GM21529 (cell line): Measurements from ENCODE around the gene ZNF329.

Source experiments
- ATAC-seq: cut with Tn5 transposase; IDR thresholded peaks from one replicate; pipeline ENCODE4 v1.9.1; 2021; ENCODE audit not compliant: unreplicated experiment

The ZNF329 gene

DNA sequence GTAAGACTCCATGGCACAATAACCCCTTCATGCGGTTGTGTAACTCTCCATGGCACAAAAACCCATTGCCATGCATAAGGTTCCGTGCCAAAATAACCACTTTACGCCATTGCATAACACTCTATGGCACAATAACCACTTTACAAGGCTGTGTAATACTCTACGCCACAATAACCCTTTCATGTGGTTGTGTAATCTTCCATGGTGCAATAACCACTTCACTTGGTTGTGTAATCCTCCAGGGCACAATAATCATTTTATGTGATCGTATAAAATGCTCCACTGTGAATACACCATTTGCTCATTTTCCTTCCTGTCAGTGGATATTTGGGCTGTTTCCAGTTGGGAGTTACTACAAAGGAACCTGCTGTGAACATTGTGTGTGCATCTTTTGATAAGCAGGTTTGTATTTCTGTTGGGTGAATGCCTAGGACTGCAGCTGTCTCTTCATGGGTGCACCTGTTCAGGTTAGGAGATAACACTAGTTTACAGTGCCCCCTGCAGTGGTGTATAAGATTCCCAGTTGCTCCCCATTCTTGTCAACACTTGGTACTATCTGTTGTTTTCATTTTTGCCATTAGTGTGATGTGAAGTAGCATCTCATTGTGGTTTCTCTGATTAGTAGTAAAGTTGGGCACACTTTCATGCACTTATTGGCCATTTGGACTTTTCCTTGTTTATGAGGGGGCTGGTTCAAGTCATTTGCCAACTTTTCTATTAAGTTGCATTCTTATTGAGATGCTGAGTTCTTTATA is 31.4 kb downstream of the ZNF329 start:
- ATAC-seq: no peak

DNA sequence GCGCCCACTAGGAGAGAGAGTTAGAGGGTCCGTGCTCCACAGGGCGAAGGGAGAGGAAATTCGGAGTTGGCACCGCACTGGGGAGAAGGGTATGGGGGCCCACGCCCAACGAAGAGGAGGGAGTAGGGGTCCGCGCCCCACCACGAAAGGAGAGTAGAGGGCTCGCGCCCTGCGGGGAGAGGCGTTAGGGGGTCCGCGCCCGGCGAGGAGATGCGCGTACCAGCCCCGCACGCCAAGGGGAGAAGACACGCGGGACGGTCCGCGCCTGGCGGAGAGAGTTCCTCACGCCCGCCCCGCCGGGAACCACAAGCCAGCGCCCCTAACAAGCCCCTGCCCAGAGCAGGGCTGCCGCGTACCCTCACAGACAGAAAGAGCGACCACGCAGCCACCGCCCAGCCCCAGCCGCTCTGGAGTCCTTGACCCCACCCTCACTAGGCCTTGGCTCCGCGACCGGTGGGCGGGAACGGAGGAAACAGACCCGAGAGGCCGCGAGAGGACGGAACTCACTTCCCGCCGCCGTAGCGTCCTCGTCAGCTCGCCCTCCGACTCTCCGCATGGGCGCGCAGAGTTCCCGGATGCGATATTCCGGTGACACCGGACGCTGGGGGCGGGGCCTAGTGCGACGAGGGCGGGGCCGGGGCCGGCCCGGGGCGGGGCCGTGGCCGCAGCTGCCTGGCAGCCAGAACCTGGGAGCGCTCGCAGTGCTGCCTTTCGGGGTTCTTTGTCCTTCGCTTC is 32.6 kb downstream of the ZNF329 start:
- no peak for ATAC-seq

DNA sequence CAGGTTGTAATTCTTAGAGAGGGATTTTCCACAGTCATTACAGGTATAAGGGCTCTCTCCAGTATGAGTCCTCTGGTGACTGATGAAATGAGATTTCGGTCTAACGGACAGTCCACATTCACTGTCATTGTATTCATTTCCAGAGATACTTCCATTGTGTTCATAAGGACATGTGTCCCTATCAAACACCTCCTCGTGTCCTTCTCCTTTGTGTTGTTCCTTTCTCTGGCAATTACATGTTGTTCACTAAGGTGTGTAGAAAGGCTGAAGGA is 42.1 kb downstream of the ZNF329 start:
- ATAC-seq: no peak

DNA sequence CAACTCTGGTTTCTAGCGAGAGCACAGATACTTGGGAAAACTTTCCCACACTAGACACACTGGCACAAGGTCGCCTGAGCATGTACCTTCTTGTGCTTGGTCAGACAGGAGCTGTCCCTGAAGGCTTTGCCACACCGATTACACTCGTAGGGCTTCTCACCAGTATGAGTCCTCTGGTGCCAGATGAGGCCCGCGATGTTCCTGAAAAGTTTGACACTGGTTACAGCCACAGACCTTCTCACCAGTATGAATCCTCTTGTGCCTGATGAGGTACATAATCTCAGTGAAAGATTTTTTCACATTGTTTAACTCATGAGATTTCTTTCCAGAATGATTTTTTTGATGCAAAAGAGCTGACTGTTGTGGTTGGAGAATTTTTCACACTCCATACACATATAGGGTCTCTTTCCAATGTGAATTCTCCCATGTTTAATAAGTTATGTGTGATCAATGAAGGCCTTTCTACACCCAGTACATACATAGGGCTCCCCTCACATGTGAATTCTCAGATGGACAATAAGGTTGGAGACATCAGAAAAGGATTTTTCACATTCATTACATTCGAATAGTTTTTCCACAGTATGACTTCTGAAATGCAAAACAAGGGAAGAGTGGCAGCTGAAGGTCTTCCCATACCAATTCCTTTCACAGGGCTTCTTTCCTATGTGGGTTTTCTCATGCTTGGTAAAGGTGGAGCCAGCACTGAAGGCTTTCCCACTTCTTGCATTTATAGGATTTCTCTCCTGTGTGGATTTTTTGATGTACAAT is 42.6 kb downstream of the ZNF329 start:
- no peak for ATAC-seq

DNA sequence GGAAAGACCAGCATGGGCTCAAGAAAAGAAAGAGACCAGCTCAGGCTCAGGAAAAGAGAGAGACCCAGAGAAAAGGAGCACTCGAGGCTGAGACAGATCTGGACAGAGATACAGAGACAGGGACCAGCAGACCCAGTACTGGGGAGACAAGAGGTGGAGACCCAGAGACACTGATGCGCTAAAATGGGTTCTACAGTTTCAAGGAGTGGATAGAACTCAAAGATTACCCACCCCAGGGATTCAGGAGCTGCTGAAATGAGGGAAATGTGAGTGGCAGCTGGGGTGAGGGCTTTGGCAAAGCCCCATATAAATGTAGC is 51.9 kb downstream of the ZNF329 start:
- no peak for ATAC-seq

DNA sequence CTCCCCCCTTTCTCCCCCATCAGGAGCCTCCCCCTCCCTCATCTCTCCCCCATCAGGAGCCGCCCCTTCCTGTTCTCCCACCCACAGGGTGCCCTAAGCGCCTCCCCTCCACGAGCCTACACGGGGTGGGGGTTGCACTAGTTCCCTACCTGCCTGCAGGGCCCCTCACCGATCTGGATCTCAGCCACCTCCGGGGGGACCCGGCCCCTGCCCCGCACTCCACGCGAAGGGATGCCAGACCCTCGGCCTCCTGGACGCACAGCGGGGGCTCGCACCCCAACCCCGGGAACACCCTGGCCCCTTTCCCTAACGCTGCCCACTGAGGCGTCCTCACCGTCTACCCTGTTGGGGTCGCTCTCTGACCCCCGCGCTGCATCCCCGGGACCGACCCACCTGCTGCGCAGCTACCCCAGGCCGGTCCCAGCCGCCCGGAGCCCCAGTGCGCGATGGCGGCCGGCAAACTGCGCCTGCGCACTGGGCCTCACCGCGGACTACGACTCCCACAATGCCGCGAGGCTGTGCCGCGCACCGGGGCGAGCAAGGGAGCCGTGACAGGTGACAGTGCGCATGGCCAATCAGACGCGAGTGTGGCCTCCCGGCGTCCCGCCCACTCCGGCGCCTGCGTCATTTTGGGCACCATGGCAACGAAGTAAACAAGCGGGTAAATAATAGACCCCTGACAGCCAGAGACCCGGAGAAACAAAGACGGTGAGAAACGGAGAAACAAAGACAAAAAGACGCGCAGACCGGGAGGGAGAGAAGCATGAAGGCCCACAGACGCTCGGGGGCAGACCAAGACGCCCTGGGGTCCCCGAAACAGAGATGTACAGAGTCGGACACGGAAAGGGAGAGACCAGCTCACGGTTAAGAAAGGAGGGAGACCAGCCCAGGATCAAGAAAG is 52.6 kb downstream of the ZNF329 start, which contains the start of gene ZSCAN18:
TSS of gene ZSCAN18 (minus strand) at position 451 of the 901 bp plus-strand sequence. CDS start 7,964 bp downstream, outside the sequence.
- ATAC-seq: peak; percentile 61

DNA sequence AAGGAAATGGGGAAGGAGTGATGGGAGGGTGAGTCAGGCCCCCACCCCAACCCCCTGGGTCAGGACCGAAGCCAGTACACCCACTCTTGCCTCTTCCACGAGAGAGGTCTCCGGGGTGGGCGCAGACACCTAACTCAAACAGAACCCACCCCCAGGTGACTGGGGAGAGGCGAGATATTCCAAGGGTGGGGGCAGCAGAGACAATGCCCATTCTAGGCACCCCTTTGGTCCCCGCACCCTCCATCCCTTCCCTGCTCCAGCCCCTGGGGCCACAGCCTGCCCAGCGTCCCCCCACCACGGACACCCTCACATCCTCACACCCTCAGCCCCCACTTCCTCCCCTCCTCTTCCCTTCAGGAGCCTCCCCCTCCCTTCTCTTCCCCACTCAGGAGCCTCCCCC is 53.2 kb downstream of the ZNF329 start:
- ATAC-seq: no peak

DNA sequence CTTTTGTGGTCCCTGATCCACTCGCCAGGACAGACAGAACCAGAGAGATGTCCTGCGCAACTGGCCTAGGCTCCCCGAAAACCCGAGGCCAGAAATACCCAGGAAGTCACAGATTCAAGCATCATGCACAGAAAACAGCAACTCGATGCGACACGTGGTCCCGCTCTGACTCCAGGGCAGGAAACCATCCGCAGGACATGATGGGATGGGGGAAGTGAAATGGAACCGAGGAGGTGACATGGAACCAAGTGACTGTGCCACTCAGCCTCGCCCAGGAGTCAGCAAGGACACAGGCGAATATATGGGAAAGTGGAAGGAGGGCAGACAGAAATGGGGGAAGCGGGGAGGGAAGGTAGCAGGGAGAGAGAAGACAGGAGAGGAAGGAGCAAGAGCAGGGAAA is 53.7 kb downstream of the ZNF329 start:
- ATAC-seq: no peak

DNA sequence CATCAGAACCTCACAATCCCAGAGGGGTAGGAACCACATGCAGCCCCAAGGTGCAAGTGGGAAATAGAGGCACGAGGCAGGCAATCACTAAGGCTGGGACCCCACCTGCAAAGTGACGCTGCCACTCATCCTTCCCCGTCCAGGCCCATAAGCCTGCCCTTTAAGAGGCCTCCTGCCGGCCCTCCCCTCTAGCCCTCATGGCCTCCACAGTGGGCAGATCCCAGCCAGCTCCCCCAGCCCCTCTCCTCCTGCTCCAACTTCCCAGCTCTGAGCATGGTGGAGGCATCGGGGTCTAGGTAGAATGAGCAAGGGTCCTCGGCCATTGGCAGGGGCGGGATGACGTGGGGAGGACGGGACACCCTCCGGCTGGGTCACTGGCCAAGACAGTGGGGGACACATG is 55.3 kb downstream of the ZNF329 start:
- no peak for ATAC-seq

DNA sequence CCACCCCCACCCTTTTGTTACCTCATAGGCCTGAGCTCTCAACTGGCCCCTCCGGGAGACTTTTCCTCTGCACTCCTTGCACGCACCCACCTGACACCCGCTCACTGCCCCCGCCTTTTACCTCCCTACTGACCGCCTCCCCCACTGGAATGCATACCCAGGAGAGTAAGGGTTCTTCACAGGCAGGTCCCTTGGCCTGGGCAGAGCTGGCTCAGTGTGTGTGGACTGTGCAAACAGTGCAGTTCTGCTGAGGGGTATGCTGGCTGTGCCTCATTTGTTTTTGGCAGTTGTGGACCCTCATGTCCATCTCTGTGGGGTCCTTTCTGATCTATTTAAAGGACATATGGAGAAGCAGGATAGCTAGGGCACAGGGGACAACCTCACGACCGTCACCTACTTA is 57.5 kb downstream of the ZNF329 start:
- no peak for ATAC-seq

DNA sequence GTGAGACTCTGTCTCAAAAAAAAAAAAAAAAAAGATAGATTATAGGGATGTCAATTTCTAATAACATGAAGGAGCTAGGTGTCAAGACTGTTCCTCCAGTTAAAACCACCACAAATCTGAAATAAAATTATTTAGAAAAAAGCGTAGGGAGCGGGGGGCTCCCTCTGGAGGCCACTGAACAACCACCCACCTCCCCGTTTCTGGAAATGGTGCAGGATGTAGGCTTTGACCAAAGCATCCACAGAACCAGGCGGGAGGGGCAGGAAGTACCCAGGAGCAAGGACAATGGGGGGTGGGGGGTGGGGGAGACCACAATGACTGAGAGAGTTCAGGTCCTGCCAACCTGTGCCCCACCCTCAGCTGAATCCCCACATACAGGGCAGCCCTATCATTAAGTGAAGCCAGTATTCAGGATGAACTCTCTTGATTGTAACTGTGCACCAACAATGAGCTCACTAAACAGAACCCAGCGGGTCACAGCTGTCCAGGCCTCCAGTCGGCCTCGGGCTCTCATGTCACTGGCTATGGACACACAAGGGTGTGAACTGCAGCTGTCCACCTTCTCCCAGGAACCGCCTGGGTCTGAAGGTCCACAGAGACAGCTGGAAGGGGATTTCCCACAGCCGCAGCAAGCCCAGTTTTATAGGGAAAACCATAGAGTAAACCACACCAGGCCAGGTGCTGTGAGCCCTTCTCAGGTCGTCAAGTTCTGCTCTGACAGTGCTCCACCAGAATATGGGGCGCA is 59.2 kb downstream of the ZNF329 start:
- no peak for ATAC-seq

DNA sequence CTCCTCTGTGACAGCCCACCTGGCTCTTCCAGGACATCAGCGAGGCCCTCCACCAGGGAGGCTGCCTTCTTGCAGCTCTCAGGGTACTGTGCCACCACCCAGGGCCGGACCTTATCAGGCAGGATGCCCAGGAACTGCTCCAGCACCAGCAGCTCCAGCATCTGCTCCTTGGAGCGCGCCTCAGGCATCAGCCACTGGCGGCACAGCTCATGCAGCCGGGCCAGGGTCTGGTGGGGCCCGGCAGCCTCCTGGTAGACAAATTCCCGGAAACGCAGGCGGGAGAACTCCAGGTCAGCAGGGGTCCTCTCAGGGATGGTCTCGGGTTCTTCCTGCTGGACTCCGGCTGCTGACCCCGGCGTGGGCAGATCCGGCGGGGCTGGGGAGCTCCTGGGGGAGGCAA is 60.7 kb downstream of the ZNF329 start:
- ATAC-seq: no peak

DNA sequence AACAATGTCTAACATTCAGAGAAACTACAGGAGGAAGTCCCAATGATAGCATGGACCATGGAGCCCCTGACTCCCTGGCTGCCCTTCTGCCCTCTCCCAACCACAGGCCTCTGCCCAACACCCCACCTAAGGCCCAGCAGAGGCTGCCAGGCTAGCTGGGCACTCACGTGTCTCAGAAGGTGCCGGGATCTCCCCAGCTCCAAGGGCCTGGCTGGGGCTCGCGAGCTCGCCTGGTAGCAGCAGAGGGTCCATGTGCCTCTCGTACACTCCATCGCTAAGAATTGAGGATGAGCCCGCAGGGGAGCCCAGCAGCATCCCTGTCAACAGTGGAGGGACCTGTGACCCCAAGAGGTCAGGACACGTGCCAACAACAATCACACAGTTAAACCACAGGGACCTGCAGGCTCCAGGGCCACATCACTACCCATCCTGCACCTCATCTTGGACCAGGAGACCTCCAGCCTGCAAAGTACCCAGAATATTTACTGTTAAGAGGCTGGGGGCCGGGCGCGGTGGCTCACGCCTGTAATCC is 62.0 kb downstream of the ZNF329 start:
- ATAC-seq: no peak

DNA sequence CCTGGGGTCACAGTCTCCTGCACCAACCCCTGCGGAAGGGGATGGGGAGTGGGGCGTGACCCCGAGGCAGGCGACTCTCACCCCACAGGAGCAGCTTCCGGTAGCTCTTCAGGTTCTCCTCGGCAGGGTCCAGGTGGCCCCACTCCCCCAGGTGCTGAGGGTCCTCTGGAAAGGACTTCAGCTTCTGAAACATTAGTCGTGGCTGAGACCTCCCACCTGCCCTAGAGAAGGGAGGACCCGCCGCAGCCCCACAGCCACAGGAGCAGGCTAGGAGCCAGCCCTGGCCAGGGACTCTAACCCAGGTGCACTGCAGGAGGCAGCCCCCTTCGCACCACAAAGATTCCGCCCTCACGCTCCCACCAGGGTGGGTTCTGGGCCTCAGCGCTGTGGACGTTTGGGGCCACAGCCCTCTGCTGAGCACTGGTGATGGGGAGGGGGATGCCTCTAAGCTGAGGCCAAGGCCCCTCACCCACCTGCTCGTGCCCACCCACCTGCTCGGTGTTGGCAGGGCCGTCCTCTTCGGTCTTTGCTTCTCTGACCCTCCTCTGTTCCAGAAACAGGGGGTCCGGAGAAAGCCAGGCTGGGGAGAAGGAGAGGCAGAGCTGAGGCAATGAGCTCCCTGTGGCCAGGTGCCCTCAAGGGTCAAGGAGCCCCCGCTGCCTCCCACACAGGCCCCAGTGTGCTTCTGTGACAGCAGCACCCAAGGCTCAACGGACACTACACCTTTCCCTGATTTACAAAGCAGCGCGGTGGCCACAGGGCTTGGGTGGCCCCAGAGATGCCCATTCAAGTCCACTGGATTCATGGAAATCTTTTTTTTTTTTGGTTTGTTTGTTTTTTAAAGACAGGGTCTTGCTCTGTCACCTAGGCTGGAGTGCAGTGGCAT is 63.5 kb downstream of the ZNF329 start:
- no peak for ATAC-seq

DNA sequence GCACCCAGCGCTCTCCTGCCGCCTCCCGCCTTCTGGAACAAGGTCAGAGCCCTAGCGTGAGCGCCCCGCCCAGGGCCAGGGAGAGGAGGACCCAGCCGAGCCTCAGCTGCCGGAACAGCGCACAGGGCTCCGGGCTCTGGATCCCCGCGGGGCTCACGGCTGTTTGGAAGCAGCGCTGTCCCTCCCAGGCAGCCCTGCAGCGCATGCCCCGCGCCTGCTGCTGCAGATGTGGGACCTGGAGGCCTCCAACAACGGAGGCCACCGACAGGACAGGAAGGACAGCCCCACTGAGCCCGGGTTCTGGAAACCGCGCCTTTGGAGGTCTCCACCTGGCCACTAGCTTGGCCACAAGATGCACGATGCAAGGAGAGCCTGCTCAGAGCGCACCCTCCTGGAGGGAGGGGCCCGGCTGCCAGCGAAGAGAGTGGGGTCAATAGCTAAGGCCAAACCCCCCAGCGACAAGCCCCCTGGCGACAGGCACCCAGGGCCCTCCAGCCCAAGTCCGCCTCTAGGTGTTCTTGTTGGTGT is 65.2 kb downstream of the ZNF329 start:
- no peak for ATAC-seq

DNA sequence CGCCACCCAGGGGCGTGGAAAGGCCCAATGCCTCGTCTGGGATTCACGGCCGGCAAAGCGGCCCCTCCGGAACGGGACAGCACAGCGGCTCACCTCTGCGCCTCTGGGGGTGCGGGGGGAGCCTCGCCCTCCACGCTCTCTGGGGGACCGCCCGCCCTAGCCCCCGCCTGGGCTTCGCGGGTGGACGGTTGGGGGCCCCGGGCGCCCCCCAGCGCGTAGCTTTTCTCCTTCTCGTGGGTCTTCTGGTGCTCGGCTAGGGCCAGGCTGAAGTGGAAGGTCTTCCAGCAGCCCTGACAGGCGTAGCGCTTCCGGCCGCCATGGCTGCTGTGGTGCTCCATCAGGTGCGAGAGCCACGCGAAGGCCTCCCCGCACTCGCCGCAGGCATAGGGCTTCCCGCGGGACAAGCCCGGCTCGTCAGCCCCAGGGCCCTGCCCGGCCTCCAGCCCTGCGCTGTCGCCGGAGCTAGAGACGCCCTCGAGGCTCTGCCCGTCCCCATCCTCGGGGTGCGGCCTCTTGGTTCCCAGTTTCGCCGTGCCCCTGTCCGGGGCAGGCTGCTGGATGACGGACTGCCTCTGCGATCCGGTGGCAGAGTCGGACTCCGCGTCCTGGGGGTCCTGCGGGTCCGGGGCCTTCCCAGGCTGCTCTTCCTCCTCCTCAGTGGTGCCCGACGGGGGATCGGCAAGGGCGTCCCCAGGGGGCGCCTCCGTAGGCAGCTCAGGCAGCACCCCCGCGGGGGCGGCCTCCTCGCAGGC is 65.8 kb downstream of the ZNF329 start:
- no peak for ATAC-seq

DNA sequence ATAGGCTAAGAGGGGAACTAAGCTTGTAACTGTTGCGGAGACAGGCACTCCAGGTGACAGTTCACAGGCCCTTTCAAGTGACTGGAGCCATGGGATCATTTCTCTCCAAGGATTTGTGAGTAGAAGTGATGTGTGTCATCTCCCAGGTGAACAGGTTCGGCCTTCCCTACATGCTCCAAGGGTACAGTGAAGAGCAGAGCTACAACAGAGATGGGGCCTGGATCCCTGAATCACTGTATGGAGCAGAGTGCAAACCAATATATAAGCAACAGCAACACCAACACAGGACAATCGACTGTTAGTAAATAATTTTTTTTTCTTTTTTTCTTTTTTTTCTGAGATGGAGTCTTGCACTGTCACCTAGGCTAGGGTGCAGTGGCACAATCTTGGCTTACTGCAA is 67.6 kb downstream of the ZNF329 start:
- ATAC-seq: no peak

DNA sequence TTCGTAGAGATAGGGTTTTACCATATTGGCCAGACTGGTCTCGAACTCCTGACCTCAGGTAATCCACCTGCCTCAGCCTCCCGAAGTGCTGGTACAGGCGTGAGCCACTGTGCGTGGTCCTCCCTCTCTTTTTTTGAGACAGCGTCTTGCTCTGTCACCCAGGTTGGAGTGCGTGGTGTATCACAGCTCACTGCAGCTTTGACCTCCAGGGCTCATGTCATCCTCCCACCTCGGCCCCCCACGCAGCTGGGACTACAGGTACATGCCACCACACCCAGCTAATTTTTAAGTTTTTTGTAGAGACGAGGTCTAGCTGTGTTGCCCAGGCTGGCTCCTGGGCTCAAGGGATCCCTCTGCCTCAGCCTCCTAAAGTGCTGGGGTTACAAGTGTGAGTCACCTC is 70.8 kb downstream of the ZNF329 start:
- ATAC-seq: no peak
